ENCODE measurements around the gene EEA1.

GRCh38 chr12:92908108-92908507, 21.0 kb downstream of the EEA1 start:
- TF ChIP-seq CTCF (IDR thresholded peaks at IDR 0.05 in 2 of 3, conservative IDR thresholded peaks at IDR 0.05 in 1 of 3; ENCODE audit: control insufficient read depth in 2 of 3, extremely low read depth in 1 of 3, insufficient read depth in 1 of 3, low read depth in 3 of 3, low read length in 3 of 3), result no peak
- no peak for TF ChIP-seq ZNF384 (IDR thresholded peaks at IDR 0.05; ENCODE audit: borderline replicate concordance, low read depth, low read length)
- no peak for TF ChIP-seq EP300 (IDR thresholded peaks at IDR 0.05; ENCODE audit: borderline replicate concordance in 1 of 2, control insufficient read depth in 1 of 2, low read depth in 2 of 2, low read length in 2 of 2)
- TF ChIP-seq NR2C2 (IDR thresholded peaks at IDR 0.05; ENCODE audit: borderline replicate concordance, control insufficient read depth, insufficient read length, low read depth), result no peak
- TF ChIP-seq POLR2A (IDR thresholded peaks at IDR 0.05; ENCODE audit: low read depth, low read length), result no peak
- no peak for TF ChIP-seq POLR2AphosphoS5 (IDR thresholded peaks at IDR 0.05; ENCODE audit: low read length)
- no peak for TF ChIP-seq MAX (IDR thresholded peaks at IDR 0.05; ENCODE audit: low read depth, low read length)
- TF ChIP-seq E4F1 (IDR thresholded peaks at IDR 0.05; ENCODE audit: borderline replicate concordance, partially characterized antibody), result no peak
- no peak for TF ChIP-seq ZNF274 (IDR thresholded peaks at IDR 0.05; ENCODE audit: insufficient read depth, insufficient read length)
